Endothelial cell of umbilical vein (primary cell): ENCODE results near the gene GH1. TPM values are rescaled to one million over a fixed set of nuclear protein-coding genes. Genes with fewer than 3 reads are reported as not detected.

Source experiments
- BruUV-seq: library from RNA; stranded (reverse); fragments of 400-500 nt; replicated peaks from 2 replicates; lab custom pipeline; 2021; lab: Mats Ljungman, UMichigan
- CTCF ChIA-PET: fragments of 300-600, 350-600 bp; sonication (Branson Sonifier 250); formaldehyde crosslinking; loops from one replicate; lab custom pipeline; 2021; ENCODE audit warnings: antibody characterized with exemption, inconsistent platforms; lab: Charles Lee
- POLR2A ChIA-PET: fragments of 300-600, 350-600 bp; sonication (Branson Sonifier 250); formaldehyde crosslinking; loops from one replicate; lab custom pipeline; 2021; ENCODE audit warnings: antibody characterized with exemption, inconsistent platforms; lab: Charles Lee
- DNase-seq: peaks from one replicate; pipeline ENCODE4 v3.0.0-alpha.2; 2011; ENCODE audit warnings: low read depth, low spot score
- FAIRE-seq: peaks from 2 replicates; lab custom pipeline; 2011; peaks lifted over from hg19 to GRCh38; lab: Jason Lieb, UNC
- H2AFZ ChIP-seq: 2 replicates; pipeline ENCODE4 v1.6.0; 2012; ENCODE audit warnings: low read depth, low read length, control low read depth, inconsistent platforms
- H3K27ac ChIP-seq: 2 replicates; pipeline ENCODE4 v1.5.1; 2011; ENCODE audit warnings: low read depth, mild to moderate bottlenecking, control low read depth, low read length, moderate library complexity; ENCODE audit not compliant: insufficient read depth
- H3K27me3 ChIP-seq, 2 experiments: 2 replicates each; pipeline versions ENCODE4 v1.6.0 to v1.6.1; 2011; ENCODE audit warnings: low read length in 2 of 2, mixed read lengths in 1 of 2; ENCODE audit not compliant: control insufficient read depth in 2 of 2, insufficient read depth in 2 of 2
- H3K36me3 ChIP-seq, 2 experiments: 2 replicates in 1 of 2; 3 replicates in 1 of 2; pipeline ENCODE4 v1.5.1; 2011; ENCODE audit warnings: low read length in 2 of 2, mild to moderate bottlenecking in 1 of 2, moderate library complexity in 1 of 2; ENCODE audit not compliant: control insufficient read depth in 2 of 2, insufficient read depth in 2 of 2; ENCODE audit errors: extremely low read depth in 1 of 2
- H3K4me1 ChIP-seq: 3 replicates; pipeline ENCODE4 v1.5.1; 2011; ENCODE audit warnings: mild to moderate bottlenecking, low read length; ENCODE audit not compliant: control insufficient read depth, insufficient read depth; ENCODE audit errors: extremely low read depth
- H3K4me2 ChIP-seq: 2 replicates; pipeline ENCODE4 v1.6.1; 2011; ENCODE audit warnings: low read length, control low read depth, mixed read lengths; ENCODE audit not compliant: insufficient read depth
- H3K4me3 ChIP-seq, 3 experiments: fragments of 200-600 bp in 1 of 3; sonication (generic), shearing (Covaris generic) in 1 of 3; replicated peaks in 1 of 3; 2 replicates each; pipeline ENCODE4 v1.5.1; 2011 to 2016; ENCODE audit warnings: control low read depth in 3 of 3, low read length in 3 of 3, mild to moderate bottlenecking in 2 of 3, inconsistent platforms in 1 of 3, low read depth in 1 of 3, moderate library complexity in 1 of 3; ENCODE audit not compliant: insufficient read depth in 1 of 3
- H3K79me2 ChIP-seq: 2 replicates; pipeline ENCODE4 v1.6.0; 2012; ENCODE audit warnings: low read length, inconsistent platforms; ENCODE audit not compliant: control insufficient read depth, insufficient read depth
- H3K9ac ChIP-seq: replicated peaks from 2 replicates; pipeline ENCODE3; 2011; ENCODE audit warnings: low read length, control low read depth; ENCODE audit not compliant: insufficient read depth; ENCODE audit errors: extremely low read depth
- H3K9me1 ChIP-seq: replicated peaks from 3 replicates; pipeline ENCODE4 v1.6.0; 2011; ENCODE audit warnings: mild to moderate bottlenecking, low read length; ENCODE audit not compliant: control insufficient read depth, insufficient read depth; ENCODE audit errors: extremely low read depth
- H3K9me3 ChIP-seq: replicated peaks from 2 replicates; pipeline ENCODE4 v1.5.1; 2012; ENCODE audit warnings: low read length, inconsistent platforms; ENCODE audit not compliant: control insufficient read depth, insufficient read depth
- H4K20me1 ChIP-seq: replicated peaks from 2 replicates; pipeline ENCODE3; 2011; ENCODE audit warnings: mild to moderate bottlenecking, low read length; ENCODE audit not compliant: control insufficient read depth, insufficient read depth; ENCODE audit errors: extremely low read depth
- CTCF ChIP-seq, 2 donors: IDR thresholded peaks; 1 replicate in 1 of 2; 2 replicates in 1 of 2; pipeline ENCODE4 v1.5.1; 2011; ENCODE audit warnings: low read length in 2 of 2, mild to moderate bottlenecking in 2 of 2, moderate library complexity in 2 of 2, control low read depth in 1 of 2, inconsistent platforms in 1 of 2, low read depth in 1 of 2; ENCODE audit not compliant: insufficient read depth in 1 of 2; ENCODE audit errors: extremely low read depth in 1 of 2
- EZH2 ChIP-seq: IDR thresholded peaks from 2 replicates; pipeline ENCODE4 v1.6.1; 2012; ENCODE audit warnings: borderline replicate concordance, low read depth, mild to moderate bottlenecking, moderate library complexity, low read length, inconsistent platforms; ENCODE audit not compliant: severe bottlenecking
- FOS ChIP-seq: IDR thresholded peaks from 2 replicates; pipeline ENCODE4 v1.6.1; 2011; ENCODE audit warnings: mild to moderate bottlenecking, low read length, moderate library complexity, borderline replicate concordance; ENCODE audit not compliant: insufficient read depth
- GATA2 ChIP-seq: IDR thresholded peaks from 2 replicates; pipeline ENCODE4 v1.7.0; 2011; ENCODE audit warnings: low read depth, mild to moderate bottlenecking, moderate library complexity, mixed read lengths, low read length; ENCODE audit not compliant: insufficient read length, insufficient read depth
- JUN ChIP-seq: IDR thresholded peaks from 2 replicates; pipeline ENCODE4 v1.6.1; 2011; ENCODE audit warnings: borderline replicate concordance, low read depth; ENCODE audit not compliant: insufficient read length, insufficient read depth
- MAX ChIP-seq: IDR thresholded peaks from 2 replicates; pipeline ENCODE4 v1.6.1; 2011; ENCODE audit not compliant: insufficient read depth, insufficient read length
- MYC ChIP-seq: IDR thresholded peaks from one replicate; pipeline ENCODE4 v1.6.1; 2011; ENCODE audit warnings: mild to moderate bottlenecking, low read depth, low read length
- POLR2A ChIP-seq: IDR thresholded peaks from 2 replicates; pipeline ENCODE4 v1.6.1; 2012; ENCODE audit warnings: low read depth, mild to moderate bottlenecking, control low read depth, low read length
- POLR2AphosphoS5 ChIP-seq: IDR thresholded peaks from 2 replicates; pipeline ENCODE4 v1.6.1; 2012; ENCODE audit warnings: low read depth, mild to moderate bottlenecking, control low read depth, low read length, moderate library complexity; ENCODE audit not compliant: insufficient read depth
- dilution Hi-C: fragments of 300-500 bp; cut with MboI; formaldehyde crosslinking; loops from one replicate; pipeline ENCODE4 v1.15.0; 2019; ENCODE audit warnings: low sequenced_read_pairs; ENCODE audit not compliant: extremely low pct_ligation_motif_present
- intact Hi-C: fragments of 100-400 bp; cut with micrococcal nuclease; formaldehyde crosslinking; loops from one replicate; pipeline ENCODE4 v1.10.0; 2022
- polyA plus RNA-seq, 4 experiments: library from polyadenylated mRNA; depleted of rRNA in 3 of 4; stranded (reverse) in 3 of 4; unstranded in 1 of 4; fragments of >200 nt; gene quantifications; 2 replicates each; pipeline versions ENCODE4 v1.2.1 to v1.2.3, GENCODE V29; 2011 to 2012; ENCODE audit warnings: missing spikeins in 1 of 4
- total RNA-seq: library from RNA; stranded (reverse); gene quantifications from 2 replicates; pipeline ENCODE4 v1.2.3, GENCODE V29; 2021

Gene GH1
- total and polyA plus RNA-seq, 2 donors (not counting 3 experiments of a cell fraction or from before 2014, with no cell fraction given) = not detected

GRCh38 chr17:63934183-63935112 lies 15.8 kb upstream of the GH1 start:
- intact Hi-C loops = no loop called here
- no peak overlapping the region for H2AFZ ChIP-seq
- H3K27me3 ChIP-seq = no peaks in the 10 kb centered on the region
- dilution Hi-C loops = no loop called here
- BruUV-seq = no TSS peak
- CTCF ChIA-PET = interaction anchor here (1.2 to 3.4 kb wide), 2 partner anchors 12 kb away, joined by 6 to 22 read pairs; no protein-coding TSS in a partner anchor
- no peaks in the 10 kb centered on the region for H3K79me2 ChIP-seq
- H4K20me1 ChIP-seq = no peaks in the 10 kb centered on the region
- H3K27ac ChIP-seq = no peak overlapping the region
- no peak for FAIRE-seq
- no peak overlapping the region for H3K4me3 ChIP-seq
- H3K9me3 ChIP-seq = no peaks in the 10 kb centered on the region
- no peak overlapping the region for H3K9ac ChIP-seq
- POLR2A ChIA-PET = no interaction called here
- H3K9me1 ChIP-seq = no peaks in the 10 kb centered on the region
- H3K4me1 ChIP-seq = peaks cover 4% of the 10 kb centered on the region
- no peak for DNase-seq
- H3K36me3 ChIP-seq = no peaks in the 10 kb centered on the region
- no peak overlapping the region for H3K4me2 ChIP-seq
- no peak for TF ChIP-seq EZH2
- TF ChIP-seq MYC = no peak
- TF ChIP-seq JUN = no peak
- no peak for TF ChIP-seq CTCF (IDR thresholded peaks at IDR 0.05; ENCODE audit: extremely low read depth in 1 of 2, insufficient read depth in 1 of 2, low read depth in 1 of 2, low read length in 2 of 2)
- no peak for TF ChIP-seq POLR2A
- TF ChIP-seq MAX = no peak
- TF ChIP-seq FOS = no peak
- no peak for TF ChIP-seq POLR2AphosphoS5
- TF ChIP-seq GATA2 = no peak
